ENCODE measurements around the gene NLRP6.
A peak's percentile ranks its signal among the peaks of the same experiment; 100 is the strongest.
"Not testable (repeated sequence)": the region's sequence is repeated elsewhere in the genome, so short reads cannot be mapped to it uniquely, and the experiment has no call there.

Gene NLRP6

DNA sequence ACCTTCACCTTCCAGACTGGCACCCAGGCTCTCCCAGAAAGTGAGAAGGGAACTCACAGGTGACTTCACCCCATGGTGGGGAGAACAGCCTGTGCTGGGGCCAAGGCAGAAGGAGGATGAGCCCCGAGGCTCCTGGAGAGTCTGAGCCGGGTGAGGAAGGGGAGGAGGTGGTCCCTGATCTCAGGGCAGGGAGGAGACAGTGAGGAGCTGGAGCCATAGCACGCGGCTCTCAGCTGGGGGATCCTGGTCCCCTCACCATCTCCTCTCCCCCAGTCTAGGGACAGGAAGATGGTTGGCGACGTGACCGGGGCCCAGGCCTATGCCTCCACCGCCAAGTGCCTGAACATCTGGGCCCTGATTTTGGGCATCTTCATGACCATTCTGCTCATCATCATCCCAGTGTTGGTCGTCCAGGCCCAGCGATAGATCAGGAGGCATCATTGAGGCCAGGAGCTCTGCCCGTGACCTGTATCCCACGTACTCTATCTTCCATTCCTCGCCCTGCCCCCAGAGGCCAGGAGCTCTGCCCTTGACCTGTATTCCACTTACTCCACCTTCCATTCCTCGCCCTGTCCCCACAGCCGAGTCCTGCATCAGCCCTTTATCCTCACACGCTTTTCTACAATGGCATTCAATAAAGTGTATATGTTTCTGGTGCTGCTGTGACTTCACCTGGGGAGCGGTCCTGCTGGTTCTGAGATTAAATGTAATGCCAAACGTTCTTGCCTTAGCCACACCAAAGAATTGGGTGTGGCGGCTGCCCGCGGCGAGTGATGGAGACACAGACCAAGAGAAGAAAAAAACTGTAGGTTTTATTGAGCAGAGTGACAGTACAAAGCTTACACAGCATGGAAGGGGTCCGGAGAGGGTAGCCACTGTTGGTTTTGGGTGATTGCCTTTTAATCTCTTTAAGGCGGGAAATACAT, 30.8 kb downstream of the NLRP6 start:
- not testable (repeated sequence) for DNase-seq (ENCODE audit: low spot score)

DNA sequence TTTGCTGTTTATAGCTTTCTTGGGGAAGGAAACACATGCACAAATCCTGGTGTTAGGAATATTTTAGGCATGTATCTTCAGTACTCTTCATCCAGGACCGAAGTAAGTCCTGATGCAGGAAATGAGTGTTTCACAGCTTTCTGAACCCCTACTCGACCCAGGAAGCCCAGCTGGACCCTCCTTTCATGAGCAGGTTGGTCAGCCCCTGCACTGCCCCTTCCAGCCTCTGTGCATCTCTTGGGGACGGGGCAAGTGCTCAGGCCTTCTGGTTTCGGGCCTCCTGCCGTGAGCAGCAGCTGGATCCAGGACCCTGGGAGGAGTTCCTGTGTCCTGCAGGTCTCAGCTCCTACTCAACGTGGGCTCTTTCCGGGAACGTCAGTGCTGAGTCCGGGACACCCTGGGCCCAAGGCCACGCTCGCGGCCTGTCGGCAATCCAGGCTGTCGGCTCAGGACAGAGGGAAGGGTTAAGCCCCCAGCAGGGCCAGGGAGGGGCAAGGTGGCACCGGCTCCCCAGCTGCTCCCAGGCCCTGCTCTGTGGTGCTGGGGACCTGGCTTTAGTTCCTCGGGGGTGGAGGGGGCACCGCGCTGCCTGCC, 31.9 kb downstream of the NLRP6 start:
- DNase-seq (ENCODE audit: low spot score), result not testable (repeated sequence)

DNA sequence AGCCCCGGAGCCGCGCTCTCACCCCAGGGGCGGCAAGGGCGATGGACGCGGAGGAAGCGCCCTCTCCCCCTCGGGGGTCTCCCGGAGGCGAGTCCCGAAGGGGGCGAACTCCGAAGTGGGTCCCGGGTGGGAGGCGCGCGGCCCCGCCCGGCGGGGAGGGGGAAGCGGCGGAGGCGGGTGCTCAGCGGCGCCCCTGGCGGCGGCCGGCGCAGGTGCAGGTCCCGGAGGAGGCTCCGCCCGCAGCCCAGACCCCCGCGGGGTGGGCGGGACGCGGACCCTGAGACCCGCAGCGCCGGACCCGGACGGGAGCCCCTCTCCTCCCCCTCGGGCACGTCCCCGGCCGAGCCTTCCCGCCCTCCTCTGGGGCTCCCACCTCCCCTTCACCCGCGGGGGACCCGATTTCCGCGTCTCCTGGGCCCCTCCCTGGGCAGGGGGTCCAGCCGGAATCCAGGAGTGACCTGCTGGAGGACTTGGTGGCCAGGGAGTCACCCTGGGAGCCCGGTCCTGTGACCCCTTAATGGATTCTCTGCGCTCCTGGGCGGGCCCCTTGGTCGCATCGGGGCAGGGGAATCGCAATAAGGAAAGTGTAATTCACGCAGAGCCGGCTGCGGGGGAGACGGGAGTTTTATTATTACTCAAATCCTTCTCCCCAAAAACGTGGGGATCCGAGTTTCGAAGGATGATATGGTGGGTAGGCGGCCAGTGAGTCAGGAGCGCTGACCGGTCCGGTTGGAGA, 33.0 kb downstream of the NLRP6 start:
- not testable (repeated sequence) for DNase-seq (ENCODE audit: low spot score)

DNA sequence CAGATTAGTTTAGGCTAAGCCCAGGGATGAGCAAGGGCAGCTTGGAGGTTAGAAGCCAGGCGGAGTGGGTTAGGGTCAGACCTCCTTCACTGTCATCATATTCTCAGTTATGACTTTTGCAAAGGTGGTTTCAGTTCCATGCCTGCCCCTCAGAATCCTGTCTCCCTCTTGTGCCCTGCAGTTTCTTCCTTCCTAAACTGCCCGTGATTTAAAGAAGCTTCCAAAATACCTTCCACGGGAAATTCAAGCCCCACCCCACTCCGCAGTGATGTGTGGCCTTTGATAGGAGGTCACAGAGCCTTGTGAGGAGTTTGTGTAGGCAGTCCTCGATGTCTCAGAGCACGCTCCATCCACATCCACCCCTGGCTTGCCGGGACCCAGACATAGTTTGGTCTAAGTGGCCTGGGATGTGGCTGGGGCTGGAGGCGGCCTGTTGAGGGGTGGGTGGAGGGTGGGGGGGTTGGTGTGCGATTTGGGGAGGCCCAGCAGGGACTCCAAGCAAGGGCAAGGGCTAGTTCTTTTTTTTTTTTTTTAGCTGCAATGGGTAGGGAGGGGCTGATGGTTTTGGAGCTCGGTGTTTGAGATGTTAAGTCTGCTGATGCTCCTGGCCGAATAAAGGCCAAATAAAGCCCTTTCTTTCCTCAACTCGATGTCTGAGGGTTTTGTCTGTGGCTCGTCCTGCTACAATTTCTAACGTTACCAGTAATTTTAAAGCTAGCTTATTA, 34.0 kb downstream of the NLRP6 start:
- DNase-seq (ENCODE audit: low spot score), result no peak

DNA sequence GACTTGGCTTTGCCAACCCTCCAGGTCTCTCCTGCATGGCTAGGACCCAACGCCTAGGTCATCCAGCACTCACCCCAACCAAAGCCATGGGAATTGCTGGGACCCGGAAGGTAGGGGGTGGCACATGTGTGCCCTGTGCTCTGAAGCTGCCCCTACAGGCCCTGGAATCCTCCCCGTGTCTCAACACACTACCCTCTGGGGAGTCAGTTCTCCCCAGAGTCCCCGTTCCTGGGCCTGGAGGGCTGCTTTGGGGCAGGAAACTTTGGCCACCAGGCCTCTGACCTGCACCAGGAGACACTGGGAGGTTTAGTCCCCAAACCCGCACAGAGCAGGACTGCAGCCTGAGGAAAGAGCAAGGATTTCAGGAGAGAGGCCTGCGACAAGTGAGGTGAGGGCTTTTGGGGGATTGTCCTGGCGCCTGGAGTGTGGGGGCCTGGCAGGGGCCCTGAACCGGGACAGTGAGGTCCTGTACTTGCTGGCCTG, 35.1 kb downstream of the NLRP6 start:
- DNase-seq (ENCODE audit: low spot score), result no peak

DNA sequence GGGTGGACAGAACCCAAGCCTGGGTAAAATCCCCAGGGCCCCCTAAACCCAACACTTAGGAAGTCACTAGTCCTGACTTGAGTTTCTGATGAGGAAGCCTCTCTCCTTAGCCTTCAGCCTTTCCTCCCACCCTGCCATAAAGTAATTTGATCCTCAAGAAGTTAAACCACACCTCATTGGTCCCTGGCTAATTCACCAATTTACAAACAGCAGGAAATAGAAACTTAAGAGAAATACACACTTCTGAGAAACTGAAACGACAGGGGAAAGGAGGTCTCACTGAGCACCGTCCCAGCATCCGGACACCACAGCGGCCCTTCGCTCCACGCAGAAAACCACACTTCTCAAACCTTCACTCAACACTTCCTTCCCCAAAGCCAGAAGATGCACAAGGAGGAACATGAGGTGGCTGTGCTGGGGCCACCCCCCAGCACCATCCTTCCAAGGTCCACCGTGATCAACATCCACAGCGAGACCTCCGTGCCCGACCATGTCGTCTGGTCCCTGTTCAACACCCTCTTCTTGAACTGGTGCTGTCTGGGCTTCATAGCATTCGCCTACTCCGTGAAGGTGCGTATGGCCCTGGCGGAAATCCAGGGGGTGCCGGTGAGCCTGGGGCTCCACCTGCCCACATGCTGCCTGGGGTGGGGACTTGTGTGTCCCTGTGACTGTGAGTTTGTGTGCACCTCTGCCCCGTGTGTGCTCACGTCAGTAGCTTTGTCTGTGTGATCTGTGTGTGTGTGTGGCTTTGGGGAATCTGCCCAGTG, 35.8 kb downstream of the NLRP6 start, which contains the start of gene IFITM1:
Gene IFITM1, plus strand, starts transcription at position 254 of the 767 bp plus-strand sequence. Its CDS starts 131 bp downstream, at position 385.
- DNase-seq (ENCODE audit: low spot score), result peak; percentile 83

DNA sequence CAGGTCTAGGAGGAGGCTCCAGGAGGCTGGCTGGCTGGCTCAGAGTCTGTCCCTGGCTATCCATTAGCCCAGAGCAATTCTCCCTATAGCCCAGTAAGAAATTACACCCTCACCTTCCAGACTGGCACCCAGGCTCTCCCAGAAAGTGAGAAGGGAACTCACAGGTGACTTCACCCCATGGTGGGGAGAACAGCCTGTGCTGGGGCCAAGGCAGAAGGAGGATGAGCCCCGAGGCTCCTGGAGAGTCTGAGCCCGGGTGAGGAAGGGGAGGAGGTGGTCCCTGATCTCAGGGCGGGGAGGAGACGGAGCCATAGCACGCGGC, 36.3 kb downstream of the NLRP6 start:
- DNase-seq (ENCODE audit: low spot score), result not testable (repeated sequence)

DNA sequence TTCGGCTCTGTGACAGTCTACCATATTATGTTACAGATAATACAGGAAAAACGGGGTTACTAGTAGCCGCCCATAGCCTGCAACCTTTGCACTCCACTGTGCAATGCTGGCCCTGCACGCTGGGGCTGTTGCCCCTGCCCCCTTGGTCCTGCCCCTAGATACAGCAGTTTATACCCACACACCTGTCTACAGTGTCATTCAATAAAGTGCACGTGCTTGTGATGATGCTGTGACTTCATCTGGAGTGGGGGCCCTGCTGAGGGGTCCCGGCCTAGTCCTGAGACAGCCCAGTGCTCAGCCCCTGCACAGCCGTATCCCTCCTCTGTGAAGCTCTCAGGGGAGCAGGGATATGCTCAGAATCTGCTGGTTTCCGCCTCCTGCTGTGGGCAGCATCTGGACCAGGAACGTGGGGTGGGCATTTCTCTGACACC, 36.9 kb downstream of the NLRP6 start:
- no peak for DNase-seq (ENCODE audit: low spot score)

DNA sequence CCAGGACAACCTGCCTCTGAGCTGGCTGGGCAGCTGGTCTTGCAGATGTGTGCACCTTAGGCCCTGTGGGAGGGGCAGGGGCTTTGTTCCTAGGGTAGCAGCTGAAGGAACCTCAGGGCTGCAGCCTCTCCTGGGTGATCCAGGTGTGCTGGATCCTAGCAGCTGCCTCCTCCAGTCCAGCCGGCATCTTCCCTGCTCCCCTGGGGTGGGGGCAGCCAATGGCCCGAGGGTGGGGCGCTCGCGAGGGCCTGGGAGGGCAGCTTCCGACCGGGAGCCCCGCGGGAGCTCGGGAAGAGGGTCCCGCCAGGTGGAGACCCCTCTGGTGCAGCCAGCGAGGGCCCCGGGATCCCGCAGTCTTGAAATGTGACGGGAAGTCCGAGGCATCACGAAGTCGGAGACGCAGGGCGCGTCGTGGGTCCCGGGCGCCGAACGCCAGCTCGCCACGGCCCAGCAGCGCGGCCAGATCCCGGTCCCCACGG, 37.3 kb downstream of the NLRP6 start:
- DNase-seq (ENCODE audit: low spot score), result no peak

DNA sequence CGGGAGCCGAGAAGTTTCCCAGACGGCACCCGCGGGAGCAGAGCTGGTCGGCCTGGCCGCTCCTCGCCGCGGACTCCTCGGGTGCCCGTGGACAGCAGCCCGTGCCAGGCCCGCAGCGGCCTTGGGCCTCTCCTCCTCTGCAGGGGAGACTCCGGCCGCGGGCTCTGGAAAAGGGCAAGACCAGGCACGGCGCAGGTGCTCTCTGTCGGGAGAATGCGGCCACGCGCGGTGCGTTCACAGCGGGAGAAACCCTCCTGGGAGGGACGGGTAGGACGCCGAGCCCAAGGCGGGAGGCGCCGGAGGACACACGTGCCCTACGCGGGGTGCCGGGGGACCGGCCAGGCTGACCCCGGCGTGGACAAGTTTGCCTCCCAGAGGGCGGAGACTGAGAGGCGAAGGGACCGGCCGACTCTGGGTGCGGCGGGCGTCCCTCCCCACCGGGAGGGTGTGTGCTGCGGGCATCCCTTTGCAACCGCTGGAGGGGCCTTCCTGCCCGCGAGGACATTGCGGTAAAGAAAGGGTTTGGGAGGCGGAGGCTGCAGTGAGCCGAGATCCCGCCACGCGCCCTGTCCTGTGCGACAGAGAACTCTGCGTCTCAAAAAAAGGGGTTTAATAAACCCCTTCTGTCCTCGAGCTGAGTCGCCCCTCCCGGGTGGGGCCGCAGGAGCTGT, 38.0 kb downstream of the NLRP6 start:
- no peak for DNase-seq (ENCODE audit: low spot score)

DNA sequence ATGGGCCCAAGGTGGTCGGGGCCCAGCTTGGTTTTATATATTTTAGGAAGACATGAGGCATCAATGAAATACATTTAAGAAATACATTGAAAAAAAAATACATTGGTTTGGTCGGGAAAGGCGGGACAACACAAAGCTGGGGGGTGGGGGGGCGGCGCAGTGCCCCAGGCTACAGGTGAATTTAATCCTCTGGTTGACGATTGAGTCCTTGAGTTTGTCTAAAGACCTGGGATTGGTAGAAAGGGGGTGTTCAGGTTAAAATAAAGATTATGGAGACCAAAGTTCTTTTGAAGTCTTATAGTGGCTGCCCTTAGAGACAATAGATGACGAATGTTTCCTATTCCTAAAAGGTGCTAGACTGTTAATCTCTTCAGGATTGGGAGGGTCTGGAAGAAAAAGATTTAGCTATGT, 38.7 kb downstream of the NLRP6 start:
- no peak for DNase-seq (ENCODE audit: low spot score)

DNA sequence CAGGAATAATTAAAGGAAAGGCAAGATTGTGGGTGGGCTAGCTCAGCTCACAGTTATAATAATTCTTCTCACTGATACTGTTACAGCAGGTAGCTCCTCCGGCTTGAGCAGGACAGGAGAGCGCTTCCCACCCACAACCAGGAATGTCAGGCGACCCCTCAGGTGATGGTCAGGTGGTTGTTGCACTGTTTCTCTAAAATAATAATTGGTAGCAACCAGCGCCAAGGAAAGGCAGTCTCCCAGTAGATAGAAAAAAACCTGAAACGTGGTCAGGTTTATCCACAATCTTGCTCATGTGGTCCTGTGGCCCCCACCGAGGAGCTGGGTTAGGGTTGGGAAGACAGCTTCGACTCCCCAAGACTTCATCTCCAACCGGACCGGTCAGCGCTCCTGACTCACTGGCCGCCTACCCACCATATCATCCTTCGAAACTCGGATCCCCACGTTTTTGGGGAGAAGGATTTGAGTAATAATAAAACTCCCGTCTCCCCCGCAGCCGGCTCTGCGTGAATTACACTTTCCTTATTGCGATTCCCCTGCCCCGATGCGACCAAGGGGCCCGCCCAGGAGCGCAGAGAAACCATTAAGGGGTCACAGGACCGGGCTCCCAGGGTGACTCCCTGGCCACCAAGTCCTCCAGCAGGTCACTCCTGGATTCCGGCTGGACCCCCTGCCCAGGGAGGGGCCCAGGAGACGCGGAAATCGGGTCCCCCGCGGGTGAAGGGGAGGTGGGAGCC, 39.6 kb downstream of the NLRP6 start:
- not testable (repeated sequence) for DNase-seq (ENCODE audit: low spot score)

DNA sequence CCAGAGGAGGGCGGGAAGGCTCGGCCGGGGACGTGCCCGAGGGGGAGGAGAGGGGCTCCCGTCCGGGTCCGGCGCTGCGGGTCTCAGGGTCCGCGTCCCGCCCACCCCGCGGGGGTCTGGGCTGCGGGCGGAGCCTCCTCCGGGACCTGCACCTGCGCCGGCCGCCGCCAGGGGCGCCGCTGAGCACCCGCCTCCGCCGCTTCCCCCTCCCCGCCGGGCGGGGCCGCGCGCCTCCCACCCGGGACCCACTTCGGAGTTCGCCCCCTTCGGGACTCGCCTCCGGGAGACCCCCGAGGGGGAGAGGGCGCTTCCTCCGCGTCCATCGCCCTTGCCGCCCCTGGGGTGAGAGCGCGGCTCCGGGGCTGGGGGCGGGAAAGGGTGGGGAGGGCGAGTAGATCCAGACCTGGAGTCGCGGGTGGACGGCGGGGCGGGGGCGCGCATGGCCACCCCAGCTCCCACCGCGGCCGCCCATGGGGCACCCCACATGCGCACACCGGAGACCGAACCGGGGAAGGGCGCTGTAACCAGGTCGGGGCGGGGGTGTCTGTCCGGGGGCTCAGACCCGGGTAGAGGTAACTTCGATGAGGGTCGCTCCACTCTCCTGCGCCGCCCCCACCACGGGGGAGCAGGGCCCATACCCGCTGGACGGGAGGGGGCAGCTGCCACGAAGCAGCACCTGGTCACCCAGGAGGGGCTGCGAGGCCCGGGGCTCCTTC, 40.4 kb downstream of the NLRP6 start:
- DNase-seq (ENCODE audit: low spot score), result not testable (repeated sequence)

DNA sequence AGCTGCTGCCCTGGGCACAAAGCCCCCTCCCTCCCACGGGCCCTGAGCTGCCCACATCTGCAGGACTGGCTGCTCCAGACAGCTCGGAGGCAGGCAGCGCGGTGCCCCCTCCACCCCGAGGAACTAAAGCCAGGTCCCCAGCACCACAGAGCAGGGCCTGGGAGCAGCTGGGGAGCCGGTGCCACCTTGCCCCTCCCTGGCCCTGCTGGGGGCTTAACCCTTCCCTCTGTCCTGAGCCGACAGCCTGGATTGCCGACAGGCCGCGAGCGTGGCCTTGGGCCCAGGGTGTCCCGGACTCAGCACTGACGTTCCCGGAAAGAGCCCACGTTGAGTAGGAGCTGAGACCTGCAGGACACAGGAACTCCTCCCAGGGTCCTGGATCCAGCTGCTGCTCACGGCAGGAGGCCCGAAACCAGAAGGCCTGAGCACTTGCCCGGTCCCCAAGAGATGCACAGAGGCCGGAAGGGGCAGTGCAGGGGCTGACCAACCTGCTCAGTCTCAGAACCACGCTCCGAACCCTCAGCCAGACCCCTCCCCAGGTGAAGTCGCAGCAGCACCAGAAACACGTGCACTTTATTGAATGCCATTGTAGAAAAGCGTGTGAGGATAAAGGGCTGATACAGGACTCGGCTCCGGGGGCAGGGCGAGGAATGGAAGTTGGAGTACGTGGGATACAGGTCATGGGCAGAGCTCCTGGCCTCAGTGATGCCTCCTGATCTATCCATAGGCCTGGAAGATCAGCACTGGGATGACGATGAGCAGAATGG, 41.1 kb downstream of the NLRP6 start:
- not testable (repeated sequence) for DNase-seq (ENCODE audit: low spot score)

DNA sequence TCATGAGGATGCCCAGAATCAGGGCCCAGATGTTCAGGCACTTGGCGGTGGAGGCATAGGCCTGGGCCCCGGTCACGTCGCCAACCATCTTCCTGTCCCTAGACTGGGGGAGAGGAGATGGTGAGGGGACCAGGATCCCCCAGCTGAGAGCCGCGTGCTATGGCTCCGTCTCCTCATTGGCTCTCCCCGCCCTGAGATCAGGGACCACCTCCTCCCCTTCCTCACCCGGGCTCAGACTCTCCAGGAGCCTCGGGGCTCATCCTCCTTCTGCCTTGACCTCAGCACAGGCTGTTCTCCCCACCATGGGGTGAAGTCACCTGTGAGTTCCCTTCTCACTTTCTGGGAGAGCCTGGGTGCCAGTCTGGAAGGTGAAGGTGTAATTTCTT, 41.7 kb downstream of the NLRP6 start:
- not testable (repeated sequence) for DNase-seq (ENCODE audit: low spot score)

DNA sequence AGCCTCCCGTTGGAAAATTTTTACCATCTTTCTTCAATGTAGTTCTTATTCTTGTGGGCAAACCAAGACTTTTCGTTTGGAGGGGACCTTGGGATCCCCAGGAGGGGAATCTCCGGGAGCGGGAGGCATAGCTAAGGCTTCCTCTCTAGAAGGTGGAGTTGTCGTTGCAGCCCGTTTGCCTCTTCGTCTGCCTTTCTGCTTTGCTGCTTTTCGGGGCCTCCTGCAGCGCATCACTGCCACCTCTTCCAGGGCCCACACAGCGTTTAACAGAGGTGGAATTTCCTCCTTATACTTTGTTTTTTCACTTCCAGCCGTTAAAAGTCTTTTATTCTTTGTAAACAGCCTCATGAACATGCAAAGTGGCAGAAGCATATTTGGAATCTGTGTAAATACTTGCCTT, 45.9 kb downstream of the NLRP6 start:
- no peak for DNase-seq (ENCODE audit: low spot score)

DNA sequence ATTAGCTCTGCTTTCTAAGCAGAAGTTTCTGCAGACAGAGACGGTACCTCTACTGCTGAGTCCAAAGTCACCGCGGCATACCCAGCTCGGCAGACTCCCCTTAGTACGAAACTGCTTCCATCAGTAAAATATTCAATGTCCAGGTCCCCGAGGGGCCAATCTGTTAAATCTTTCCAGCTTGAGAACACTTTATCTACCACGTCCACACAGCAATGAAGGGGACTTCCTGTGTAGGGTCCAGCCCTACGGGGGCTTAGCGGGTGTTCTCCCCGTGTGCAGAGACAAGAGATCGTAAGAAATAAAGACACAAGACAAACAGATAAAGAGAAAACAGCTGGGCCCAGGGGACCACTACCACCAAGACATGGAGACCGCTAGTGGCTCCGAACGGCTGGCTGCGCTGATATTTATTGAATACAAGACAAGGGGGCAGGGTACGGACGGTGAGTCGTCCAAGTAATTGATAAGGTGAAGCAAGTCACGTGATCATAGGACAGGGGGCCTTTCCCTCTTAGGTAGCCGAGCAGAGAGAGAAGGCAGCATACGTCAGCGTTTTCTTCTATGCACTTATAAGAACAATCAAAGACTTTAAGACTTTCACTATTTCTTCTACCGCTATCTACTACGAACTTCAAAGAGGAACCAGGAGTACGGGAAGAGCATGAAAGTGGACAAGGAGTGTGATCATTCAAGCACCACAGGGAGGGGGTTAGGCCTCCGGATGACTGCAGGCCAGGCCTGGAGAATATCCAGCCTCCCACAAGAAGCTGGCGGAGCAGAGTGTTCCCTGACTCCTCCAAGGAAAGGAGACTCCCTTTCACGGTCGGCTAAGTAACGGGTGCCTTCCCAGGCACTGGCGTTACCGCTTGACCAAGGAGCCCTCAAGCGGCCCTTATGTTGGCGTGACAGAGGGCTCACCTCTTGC, 46.6 kb downstream of the NLRP6 start:
- not testable (repeated sequence) for DNase-seq (ENCODE audit: low spot score)
